ENCODE data around the gene TCHP.
"Not testable (repeated sequence)": the region's sequence is repeated elsewhere in the genome, so short reads cannot be mapped to it uniquely, and the experiment has no call there.

TCHP gene

GRCh38 chr12:109925185-109925840, 25.2 kb downstream of the TCHP start:
- in situ Hi-C loops (cut with HindIII; ENCODE audit: low sequenced_read_pairs) = no loop called here
- H3K4me3 ChIP-seq (ENCODE audit: low read depth, low read length) = no peak overlapping the region
- no peak for DNase-seq (ENCODE audit: low read depth, low spot score)
- TF ChIP-seq CTCF (IDR thresholded peaks at IDR 0.05; ENCODE audit: low read depth, low read length) = no peak

- no peak overlapping the region for H3K4me3 ChIP-seq (ENCODE audit: low read depth, low read length)
- TF ChIP-seq CTCF (IDR thresholded peaks at IDR 0.05; ENCODE audit: low read depth, low read length) = no peak
- no peak for DNase-seq (ENCODE audit: low read depth, low spot score)
- in situ Hi-C loops (cut with HindIII; ENCODE audit: low sequenced_read_pairs) = no loop called here
Measured at GRCh38 chr12:109926016-109926415, 25.9 kb downstream of the TCHP start.

- no peak overlapping the region for H3K4me3 ChIP-seq (ENCODE audit: low read depth, low read length)
- TF ChIP-seq CTCF (IDR thresholded peaks at IDR 0.05; ENCODE audit: low read depth, low read length) = no peak
- in situ Hi-C loops (cut with HindIII; ENCODE audit: low sequenced_read_pairs) = no loop called here
- DNase-seq (ENCODE audit: low read depth, low spot score) = no peak
Measured at GRCh38 chr12:109926488-109927210, 26.6 kb downstream of the TCHP start.

GRCh38 chr12:109927622-109928021, 27.5 kb downstream of the TCHP start:
- no peak overlapping the region for H3K4me3 ChIP-seq (ENCODE audit: low read depth, low read length)
- DNase-seq (ENCODE audit: low read depth, low spot score) = no peak
- peak; percentile 81 for TF ChIP-seq CTCF (IDR thresholded peaks at IDR 0.05; ENCODE audit: low read depth, low read length)
- in situ Hi-C loops (cut with HindIII; ENCODE audit: low sequenced_read_pairs) = no loop called here

GRCh38 chr12:109928058-109928656, 28.1 kb downstream of the TCHP start:
- no peak for DNase-seq (ENCODE audit: low read depth, low spot score)
- H3K4me3 ChIP-seq (ENCODE audit: low read depth, low read length) = no peak overlapping the region
- no peak for TF ChIP-seq CTCF (IDR thresholded peaks at IDR 0.05; ENCODE audit: low read depth, low read length)
- in situ Hi-C loops (cut with HindIII; ENCODE audit: low sequenced_read_pairs) = no loop called here

- H3K4me3 ChIP-seq (ENCODE audit: low read depth, low read length); DNase-seq (ENCODE audit: low read depth, low spot score); in situ Hi-C loops (cut with HindIII; ENCODE audit: low sequenced_read_pairs): not testable (repeated sequence)
Measured at GRCh38 chr12:109929326-109929725, 29.3 kb downstream of the TCHP start.
